HepG2 (cell line): ENCODE data around the gene BICRA.

Experiments
- BHLHE40 ChIP-seq: IDR thresholded peaks from 2 replicates; pipeline ENCODE4 v1.6.1; 2011; ENCODE audit warnings: low read length, improper control_type of control experiment
- EP300 ChIP-seq, 3 experiments: sonication (generic) in 1 of 3; formaldehyde crosslinking in 1 of 3; IDR thresholded peaks; 2 replicates each; pipeline versions ENCODE4 v1.5.1 to v1.6.1; 2011 to 2020; ENCODE audit warnings: low read depth in 2 of 3, low read length in 2 of 3, borderline replicate concordance in 1 of 3, improper control_type of control experiment in 1 of 3, mild to moderate bottlenecking in 1 of 3, missing genetic modification reagents in 1 of 3, moderate library complexity in 1 of 3
- KLF15 ChIP-seq: sonication (generic); formaldehyde crosslinking; IDR thresholded peaks from 2 replicates; pipeline ENCODE4 v1.8.1; 2023; ENCODE audit warnings: borderline replicate concordance, mild to moderate bottlenecking, inconsistent platforms, missing genetic modification reagents, mixed read lengths
- MAFG ChIP-seq: sonication (generic); formaldehyde crosslinking; IDR thresholded peaks from 2 replicates; pipeline ENCODE4 v1.5.1; 2020; ENCODE audit warnings: mild to moderate bottlenecking, missing genetic modification reagents
- POGZ ChIP-seq: sonication (generic); formaldehyde crosslinking; IDR thresholded peaks from 2 replicates; pipeline ENCODE4 v1.4.0; 2020; ENCODE audit warnings: mild to moderate bottlenecking, missing genetic modification reagents
- POLR2A ChIP-seq, 2 experiments: IDR thresholded peaks; 2 replicates each; pipeline ENCODE4 v1.6.1; 2011; ENCODE audit warnings: low read depth in 2 of 2, low read length in 2 of 2, mild to moderate bottlenecking in 1 of 2, moderate library complexity in 1 of 2; ENCODE audit not compliant: insufficient read depth in 1 of 2
- REST ChIP-seq, 2 experiments: IDR thresholded peaks; 2 replicates each; pipeline ENCODE4 v1.6.1; 2011 to 2012; ENCODE audit warnings: low read length in 2 of 2, borderline replicate concordance in 1 of 2, low read depth in 1 of 2, mild to moderate bottlenecking in 1 of 2, moderate library complexity in 1 of 2
- TRAFD1 ChIP-seq: sonication (generic); formaldehyde crosslinking; IDR thresholded peaks from 2 replicates; pipeline ENCODE4 v1.5.1; 2020; ENCODE audit warnings: missing genetic modification reagents, mild to moderate bottlenecking, borderline replicate concordance
- ZNF121 ChIP-seq: sonication (generic); formaldehyde crosslinking; IDR thresholded peaks from 2 replicates; pipeline ENCODE4 v1.5.0; 2020; ENCODE audit warnings: mild to moderate bottlenecking, missing genetic modification reagents
- TF ChIP-seq, protein P1 (sequence below): sonication (generic); formaldehyde crosslinking; IDR thresholded peaks from 2 replicates; pipeline ENCODE4 v1.5.0; 2020; ENCODE audit warnings: mild to moderate bottlenecking, missing genetic modification reagents, moderate library complexity
- TF ChIP-seq, protein P2 (sequence below): IDR thresholded peaks from 2 replicates; pipeline ENCODE4 v1.6.1; 2016; ENCODE audit warnings: mild to moderate bottlenecking

- TF ChIP-seq POGZ (CRISPR knock-in tag) (no peak), POLR2A (IDR thresholded peaks at IDR 0.05; ENCODE audit: insufficient read depth in 1 of 2, low read depth in 2 of 2, low read length in 2 of 2) (no peak), REST (IDR thresholded peaks at IDR 0.05; ENCODE audit: borderline replicate concordance in 1 of 2, low read depth in 1 of 2, low read length in 2 of 2) (no peak), BHLHE40 (no peak), MAFG (no peak), TRAFD1 (no peak), EP300 (IDR thresholded peaks at IDR 0.05; ENCODE audit: low read depth in 2 of 2, low read length in 2 of 2) (no peak), EP300 (CRISPR knock-in tag; IDR thresholded peaks at IDR 0.05; ENCODE audit: borderline replicate concordance) (no peak), KLF15 (CRISPR knock-in tag) (no peak), ZNF121 (CRISPR knock-in tag) (no peak)
- TF ChIP-seq, protein P1, sequence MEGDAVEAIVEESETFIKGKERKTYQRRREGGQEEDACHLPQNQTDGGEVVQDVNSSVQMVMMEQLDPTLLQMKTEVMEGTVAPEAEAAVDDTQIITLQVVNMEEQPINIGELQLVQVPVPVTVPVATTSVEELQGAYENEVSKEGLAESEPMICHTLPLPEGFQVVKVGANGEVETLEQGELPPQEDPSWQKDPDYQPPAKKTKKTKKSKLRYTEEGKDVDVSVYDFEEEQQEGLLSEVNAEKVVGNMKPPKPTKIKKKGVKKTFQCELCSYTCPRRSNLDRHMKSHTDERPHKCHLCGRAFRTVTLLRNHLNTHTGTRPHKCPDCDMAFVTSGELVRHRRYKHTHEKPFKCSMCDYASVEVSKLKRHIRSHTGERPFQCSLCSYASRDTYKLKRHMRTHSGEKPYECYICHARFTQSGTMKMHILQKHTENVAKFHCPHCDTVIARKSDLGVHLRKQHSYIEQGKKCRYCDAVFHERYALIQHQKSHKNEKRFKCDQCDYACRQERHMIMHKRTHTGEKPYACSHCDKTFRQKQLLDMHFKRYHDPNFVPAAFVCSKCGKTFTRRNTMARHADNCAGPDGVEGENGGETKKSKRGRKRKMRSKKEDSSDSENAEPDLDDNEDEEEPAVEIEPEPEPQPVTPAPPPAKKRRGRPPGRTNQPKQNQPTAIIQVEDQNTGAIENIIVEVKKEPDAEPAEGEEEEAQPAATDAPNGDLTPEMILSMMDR (CRISPR knock-in tag) = no peak
- TF ChIP-seq, protein P2, sequence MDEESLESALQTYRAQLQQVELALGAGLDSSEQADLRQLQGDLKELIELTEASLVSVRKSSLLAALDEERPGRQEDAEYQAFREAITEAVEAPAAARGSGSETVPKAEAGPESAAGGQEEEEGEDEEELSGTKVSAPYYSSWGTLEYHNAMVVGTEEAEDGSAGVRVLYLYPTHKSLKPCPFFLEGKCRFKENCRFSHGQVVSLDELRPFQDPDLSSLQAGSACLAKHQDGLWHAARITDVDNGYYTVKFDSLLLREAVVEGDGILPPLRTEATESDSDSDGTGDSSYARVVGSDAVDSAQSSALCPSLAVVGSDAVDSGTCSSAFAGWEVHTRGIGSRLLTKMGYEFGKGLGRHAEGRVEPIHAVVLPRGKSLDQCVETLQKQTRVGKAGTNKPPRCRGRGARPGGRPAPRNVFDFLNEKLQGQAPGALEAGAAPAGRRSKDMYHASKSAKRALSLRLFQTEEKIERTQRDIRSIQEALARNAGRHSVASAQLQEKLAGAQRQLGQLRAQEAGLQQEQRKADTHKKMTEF (CRISPR knock-in tag) = no peak
Measured at GRCh38 chr19:47630594-47630993, 21.7 kb downstream of the BICRA start.
